ENCODE results near the gene SAXO2. TPM values are rescaled to one million over a fixed set of nuclear protein-coding genes. Genes with fewer than 3 reads are reported as not detected.
A peak's percentile ranks its signal among the peaks of the same experiment; 100 is the strongest.
"Not testable (repeated sequence)": the region's sequence is repeated elsewhere in the genome, so short reads cannot be mapped to it uniquely, and the experiment has no call there.

The SAXO2 gene
- total and polyA plus RNA-seq, 2 of the 8 experiments (the other 6 are each of a cell fraction or from before 2014, with no cell fraction given), result 3.1 TPM

GRCh38 chr15:82313951-82314768, 51.5 kb downstream of the SAXO2 start:
- FAIRE-seq; H2BK120ac ChIP-seq (replicated peaks; ENCODE audit: low read depth, low read length); H3K9me3 ChIP-seq (ENCODE audit: insufficient read depth in 2 of 2, low read depth in 1 of 2, low read length in 1 of 2); POLR2A ChIA-PET (ENCODE audit: partially characterized antibody); H3K4ac ChIP-seq (replicated peaks; ENCODE audit: insufficient read length, low read depth, low read length); H3K14ac ChIP-seq (ENCODE audit: insufficient read length); H3K79me2 ChIP-seq (ENCODE audit: control insufficient read depth in 1 of 2, insufficient read depth in 2 of 2, low read length in 2 of 2); H3K27ac ChIP-seq (ENCODE audit: low read depth, low read length); DNase-seq (ENCODE audit: low read depth in 1 of 2, low spot score in 2 of 2); H2BK12ac ChIP-seq (ENCODE audit: low read depth, low read length); H3K4me1 ChIP-seq (replicated peaks in 1 of 4; ENCODE audit: control insufficient read depth in 3 of 4, insufficient read depth in 4 of 4, low read length in 3 of 4); H3K79me1 ChIP-seq (ENCODE audit: low read depth, low read length); H2BK5ac ChIP-seq (ENCODE audit: low read depth, low read length); H3K23me2 ChIP-seq (ENCODE audit: low read depth, low read length); CTCF ChIA-PET (ENCODE audit: partially characterized antibody); H3K4me2 ChIP-seq (ENCODE audit: insufficient read depth in 1 of 2, low read depth in 2 of 2, low read length in 2 of 2); H2BK15ac ChIP-seq (ENCODE audit: low read length); H2BK20ac ChIP-seq (ENCODE audit: low read length); H3K56ac ChIP-seq (replicated peaks; ENCODE audit: insufficient read length, low read depth, low read length); H3K4me3 ChIP-seq (ENCODE audit: extremely low read depth in 1 of 4, insufficient read depth in 2 of 4, low read depth in 3 of 4, low read length in 4 of 4); H3K36me3 ChIP-seq (ENCODE audit: control insufficient read depth in 2 of 4, insufficient read depth in 4 of 4, low read length in 3 of 4); H4K20me1 ChIP-seq (replicated peaks in 1 of 2; ENCODE audit: control insufficient read depth in 1 of 2, insufficient read depth in 2 of 2, low read length in 2 of 2); H3K23ac ChIP-seq (ENCODE audit: insufficient read length); H2AFZ ChIP-seq (ENCODE audit: low read length); H3K18ac ChIP-seq (ENCODE audit: extremely low read depth, low read length); H4K91ac ChIP-seq (replicated peaks; ENCODE audit: insufficient read length, low read length); H3K9ac ChIP-seq (replicated peaks in 1 of 4; ENCODE audit: extremely low read depth in 1 of 4, low read depth in 3 of 4, low read length in 3 of 4); H2AK5ac ChIP-seq (ENCODE audit: low read depth, low read length); H3K27me3 ChIP-seq (replicated peaks in 1 of 4; ENCODE audit: control insufficient read depth in 3 of 4, extremely low read depth in 1 of 4, insufficient read depth in 3 of 4, low read length in 3 of 4); H4K5ac ChIP-seq (ENCODE audit: insufficient read length, low read depth, low read length): not testable (repeated sequence)
- H4K8ac ChIP-seq (ENCODE audit: extremely low read depth, insufficient read depth, low read length), result peak overlapping the region; percentile 3; the same call in 1 of the 2 replicates
- 91% methylated on average over 19 of the region's 21 CpGs; no CpG with 5 or more reads in 1 of the 2 experiments for WGBS, 2 experiments (ENCODE audit: extremely low coverage in 1 of 2, insufficient coverage in 1 of 2, insufficient read length in 1 of 2, insufficient replicate concordance in 2 of 2, low coverage in 1 of 2, low lambda C conversion rate in 2 of 2, missing lambda C conversion rate in 1 of 2)
